ENCODE measurements around the gene TMEM109.

DNA sequence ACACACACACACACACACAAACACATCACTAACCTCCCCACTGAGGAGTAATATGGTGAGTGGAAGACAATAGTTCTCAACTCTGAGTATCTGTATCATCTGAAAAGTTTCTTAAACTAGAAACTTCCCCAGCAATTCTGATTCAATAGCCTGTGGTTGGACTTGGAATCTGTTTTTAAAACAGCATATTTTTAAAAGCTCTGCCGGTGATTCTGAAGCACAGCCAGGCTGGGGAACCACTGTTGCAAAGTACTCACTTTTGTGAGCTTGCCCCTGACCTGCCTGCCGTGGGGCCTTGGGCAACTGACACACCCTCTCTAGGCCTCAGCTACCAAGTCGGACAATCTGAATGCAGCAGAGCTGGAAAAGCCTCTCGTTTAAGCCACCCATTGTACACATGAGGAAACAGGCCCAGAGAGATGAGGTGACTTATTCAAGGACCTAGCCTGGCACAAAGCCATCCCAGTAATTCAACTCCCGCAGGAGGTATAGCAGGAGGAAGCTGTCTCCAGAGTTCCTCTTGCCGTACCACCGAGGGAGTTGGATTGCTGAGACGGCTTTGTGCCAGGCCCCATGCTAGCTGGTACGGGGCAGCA lies 29.1 kb downstream of the TMEM109 start:
- TF ChIP-seq, protein P1, sequence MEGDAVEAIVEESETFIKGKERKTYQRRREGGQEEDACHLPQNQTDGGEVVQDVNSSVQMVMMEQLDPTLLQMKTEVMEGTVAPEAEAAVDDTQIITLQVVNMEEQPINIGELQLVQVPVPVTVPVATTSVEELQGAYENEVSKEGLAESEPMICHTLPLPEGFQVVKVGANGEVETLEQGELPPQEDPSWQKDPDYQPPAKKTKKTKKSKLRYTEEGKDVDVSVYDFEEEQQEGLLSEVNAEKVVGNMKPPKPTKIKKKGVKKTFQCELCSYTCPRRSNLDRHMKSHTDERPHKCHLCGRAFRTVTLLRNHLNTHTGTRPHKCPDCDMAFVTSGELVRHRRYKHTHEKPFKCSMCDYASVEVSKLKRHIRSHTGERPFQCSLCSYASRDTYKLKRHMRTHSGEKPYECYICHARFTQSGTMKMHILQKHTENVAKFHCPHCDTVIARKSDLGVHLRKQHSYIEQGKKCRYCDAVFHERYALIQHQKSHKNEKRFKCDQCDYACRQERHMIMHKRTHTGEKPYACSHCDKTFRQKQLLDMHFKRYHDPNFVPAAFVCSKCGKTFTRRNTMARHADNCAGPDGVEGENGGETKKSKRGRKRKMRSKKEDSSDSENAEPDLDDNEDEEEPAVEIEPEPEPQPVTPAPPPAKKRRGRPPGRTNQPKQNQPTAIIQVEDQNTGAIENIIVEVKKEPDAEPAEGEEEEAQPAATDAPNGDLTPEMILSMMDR (conservative IDR thresholded peaks at IDR 0.05; ENCODE audit: low read depth, low read length) = no peak
- TF ChIP-seq EZH2 (IDR thresholded peaks at IDR 0.05; ENCODE audit: low read length, unreplicated experiment) = no peak
- TF ChIP-seq EZH2phosphoT487 (IDR thresholded peaks at IDR 0.05; ENCODE audit: borderline replicate concordance, low read length) = no peak
